Mammary epithelial cell (primary cell): ENCODE measurements around the gene FAM236D.
"Not testable (repeated sequence)": the region's sequence is repeated elsewhere in the genome, so short reads cannot be mapped to it uniquely, and the experiment has no call there.

Experiments
- EZH2 ChIP-seq: IDR thresholded peaks from 2 replicates; pipeline ENCODE4 v1.6.1; 2012; ENCODE audit warnings: low read length, inconsistent platforms, borderline replicate concordance
- TF ChIP-seq, protein P1 (sequence below), 2 donors: IDR thresholded peaks in 1 of 2; conservative IDR thresholded peaks in 1 of 2; 2 replicates each; pipeline ENCODE4 v1.5.1; 2011 to 2012; ENCODE audit warnings: inconsistent platforms in 2 of 2, low read length in 2 of 2, mild to moderate bottlenecking in 2 of 2, control low read depth in 1 of 2, low read depth in 1 of 2; ENCODE audit not compliant: insufficient read depth in 1 of 2; ENCODE audit errors: extremely low read depth in 1 of 2

DNA sequence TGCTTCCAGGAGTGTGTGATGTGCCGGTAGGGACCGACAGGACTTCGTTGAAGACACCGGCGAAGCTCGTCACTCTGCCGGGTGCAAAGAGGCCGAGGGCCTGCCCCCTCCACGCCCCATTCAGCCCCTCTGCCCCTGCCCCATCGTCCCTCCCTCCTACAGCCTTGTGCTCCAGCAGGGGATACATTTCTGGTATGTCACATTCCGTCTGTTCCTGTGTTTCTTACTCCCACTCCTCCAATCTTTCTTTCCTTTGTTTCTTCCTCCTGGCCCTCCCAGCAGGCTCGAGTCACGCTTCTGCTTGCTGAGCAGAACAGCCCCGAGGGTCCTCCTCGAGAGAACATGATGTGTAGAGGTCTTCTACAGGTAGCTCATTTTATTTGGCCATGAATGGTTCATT lies 25.4 kb downstream of the FAM236D start, which contains the start of gene FAM236B:
- TF ChIP-seq, protein P1, sequence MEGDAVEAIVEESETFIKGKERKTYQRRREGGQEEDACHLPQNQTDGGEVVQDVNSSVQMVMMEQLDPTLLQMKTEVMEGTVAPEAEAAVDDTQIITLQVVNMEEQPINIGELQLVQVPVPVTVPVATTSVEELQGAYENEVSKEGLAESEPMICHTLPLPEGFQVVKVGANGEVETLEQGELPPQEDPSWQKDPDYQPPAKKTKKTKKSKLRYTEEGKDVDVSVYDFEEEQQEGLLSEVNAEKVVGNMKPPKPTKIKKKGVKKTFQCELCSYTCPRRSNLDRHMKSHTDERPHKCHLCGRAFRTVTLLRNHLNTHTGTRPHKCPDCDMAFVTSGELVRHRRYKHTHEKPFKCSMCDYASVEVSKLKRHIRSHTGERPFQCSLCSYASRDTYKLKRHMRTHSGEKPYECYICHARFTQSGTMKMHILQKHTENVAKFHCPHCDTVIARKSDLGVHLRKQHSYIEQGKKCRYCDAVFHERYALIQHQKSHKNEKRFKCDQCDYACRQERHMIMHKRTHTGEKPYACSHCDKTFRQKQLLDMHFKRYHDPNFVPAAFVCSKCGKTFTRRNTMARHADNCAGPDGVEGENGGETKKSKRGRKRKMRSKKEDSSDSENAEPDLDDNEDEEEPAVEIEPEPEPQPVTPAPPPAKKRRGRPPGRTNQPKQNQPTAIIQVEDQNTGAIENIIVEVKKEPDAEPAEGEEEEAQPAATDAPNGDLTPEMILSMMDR (conservative IDR thresholded peaks at IDR 0.05 in 1 of 2, IDR thresholded peaks at IDR 0.05 in 1 of 2; ENCODE audit: extremely low read depth in 1 of 2, insufficient read depth in 1 of 2, low read depth in 1 of 2, low read length in 2 of 2), result not testable (repeated sequence)
- TF ChIP-seq EZH2, result not testable (repeated sequence)
